ENCODE measurements around the gene SCAF1. TPM values are rescaled to one million over a fixed set of nuclear protein-coding genes. Genes with fewer than 3 reads are reported as not detected.

SCAF1 gene
- total and polyA plus RNA-seq, 2 of the 13 experiments (the other 11 are each of a cell fraction or from before 2014, with no cell fraction given), result 3.3 to 6.1 TPM

GRCh38 chr19:49641688-49642491 lies at the start of gene SCAF1 (continued):
- TF ChIP-seq ZNF513 (CRISPR knock-in tag; conservative IDR thresholded peaks at IDR 0.05), result no peak
- no peak for TF ChIP-seq ZNF17 (CRISPR knock-in tag; IDR thresholded peaks at IDR 0.05)
- TF ChIP-seq IKZF1 (IDR thresholded peaks at IDR 0.05), result no peak
- TF ChIP-seq TRAFD1 (CRISPR knock-in tag; IDR thresholded peaks at IDR 0.05; ENCODE audit: borderline replicate concordance), result no peak
- TF ChIP-seq BHLHE40 (IDR thresholded peaks at IDR 0.05; ENCODE audit: low read length), result no peak
- TF ChIP-seq ZUFSP (CRISPR knock-in tag; IDR thresholded peaks at IDR 0.05; ENCODE audit: borderline replicate concordance), result no peak
- peak; percentile 26 for TF ChIP-seq ZNF407 (CRISPR knock-in tag; IDR thresholded peaks at IDR 0.05; ENCODE audit: not compliant biosample characterization)
- 0 out of 2 replicates have a peak, but pooled peaks have one; percentile 31 for TF ChIP-seq ZNF136 (CRISPR knock-in tag; IDR thresholded peaks at IDR 0.05; ENCODE audit: low read depth)
- TF ChIP-seq KDM4B (CRISPR knock-in tag; IDR thresholded peaks at IDR 0.05), result no peak
- no peak; the same call in 1 of the 2 replicates for TF ChIP-seq RFXAP (CRISPR knock-in tag; IDR thresholded peaks at IDR 0.05; ENCODE audit: borderline replicate concordance)
- no peak for TF ChIP-seq EZH2 (conservative IDR thresholded peaks at IDR 0.05; ENCODE audit: low read depth, low read length)
- TF ChIP-seq MXD3 (CRISPR knock-in tag; IDR thresholded peaks at IDR 0.05), result 0 out of 2 replicates have a peak, but pooled peaks have one; percentile 11
- no peak; the same call in 1 of the 2 replicates for TF ChIP-seq ZKSCAN8 (CRISPR knock-in tag; IDR thresholded peaks at IDR 0.05; ENCODE audit: borderline replicate concordance)

Measured in HepG2 (cell line).